ENCODE data around the gene UBN2. TPM values are rescaled to one million over a fixed set of nuclear protein-coding genes. Genes with fewer than 3 reads are reported as not detected.

The UBN2 gene
- polyA plus RNA-seq (2013, experiment 1 of 2) = 6.3 TPM
- 5.2 TPM for polyA plus RNA-seq (2013, experiment 2 of 2)

DNA sequence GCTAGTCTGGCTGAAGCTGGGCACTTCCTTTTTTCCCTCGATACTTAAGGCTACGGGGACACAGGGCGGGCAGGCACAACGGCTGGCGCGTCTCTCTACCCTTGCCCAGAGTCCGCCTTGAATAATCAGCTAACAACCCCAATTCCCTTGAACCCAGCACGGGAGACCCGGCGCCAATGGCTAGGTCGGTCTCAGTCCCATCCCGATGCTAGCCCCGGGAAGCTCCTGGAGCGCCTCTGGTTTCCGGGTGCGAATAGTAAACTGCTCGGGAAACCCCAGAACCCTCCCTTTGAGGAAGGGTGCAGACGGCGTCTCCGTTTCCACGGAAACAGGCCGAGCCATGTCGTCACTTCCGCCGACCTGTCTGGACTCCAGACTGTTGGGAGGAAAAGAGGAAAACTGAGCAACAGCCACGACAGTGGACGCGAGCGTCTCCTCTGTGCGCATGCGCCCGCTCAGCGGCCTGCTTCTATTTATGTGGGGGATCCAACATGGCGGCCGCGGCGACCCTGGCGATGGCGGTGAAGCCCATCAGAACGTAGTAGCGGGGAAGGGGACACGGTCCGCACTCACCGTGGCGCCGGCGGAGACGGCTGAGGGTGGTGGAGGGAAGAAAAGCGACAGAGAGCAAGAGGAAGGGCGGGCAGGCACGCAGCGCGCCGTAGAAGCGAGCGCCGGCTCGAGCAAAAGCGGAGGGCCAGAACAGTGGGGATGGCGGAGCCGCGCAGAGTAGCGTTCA is at the start of gene UBN2:
Gene UBN2, plus strand, starts transcription at position 464 of the 739 bp plus-strand sequence. Its CDS starts 248 bp downstream, at position 712.
- H3K36me3 ChIP-seq (ENCODE audit: control insufficient read depth, insufficient read depth, low read length) = no peaks in the 10 kb centered on the region
- peak within 1 kb of the TSS; percentile 84 for H3K4me3 ChIP-seq (ENCODE audit: extremely low read depth, insufficient read depth, low read length, poor library complexity, severe bottlenecking)
- H3K27ac ChIP-seq (ENCODE audit: low read depth, low read length, severe bottlenecking) = peak within 1 kb of the TSS; percentile 79
- no peaks in the 10 kb centered on the region for H3K4me1 ChIP-seq (ENCODE audit: control insufficient read depth, insufficient read depth, low read length, poor library complexity, severe bottlenecking)
- H3K9me3 ChIP-seq (ENCODE audit: control insufficient read depth, low read length) = no peaks in the 10 kb centered on the region
- 0% methylated on average over 40 to 50 of the region's 63 CpGs for WGBS, 2 experiments (ENCODE audit: insufficient coverage in 2 of 2)

DNA sequence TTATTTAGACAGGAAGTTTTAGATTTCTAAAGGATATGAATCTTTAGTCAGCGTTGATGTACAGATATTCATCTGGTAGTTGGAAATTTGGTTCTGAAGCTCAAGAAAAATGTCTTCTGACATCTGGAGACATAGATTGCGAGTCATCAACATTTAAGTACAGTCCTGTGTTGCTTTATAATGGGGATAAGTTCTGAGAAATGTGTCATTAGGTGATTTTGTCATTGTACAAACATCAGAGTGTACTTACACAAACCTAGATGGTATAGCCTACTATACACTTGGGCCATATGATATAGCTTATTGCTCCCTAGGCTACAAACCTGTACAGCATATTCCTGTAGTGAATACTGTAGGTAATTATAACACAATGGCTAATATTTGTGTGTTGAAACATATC is 49.6 kb upstream of the UBN2 start:
- H3K4me3 ChIP-seq (ENCODE audit: extremely low read depth, insufficient read depth, low read length, poor library complexity, severe bottlenecking) = no peak overlapping the region
- H3K36me3 ChIP-seq (ENCODE audit: control insufficient read depth, insufficient read depth, low read length) = peaks cover 15% of the 10 kb centered on the region
- no peak overlapping the region for H3K27ac ChIP-seq (ENCODE audit: low read depth, low read length, severe bottlenecking)
- 78 to 92% methylated on average over 1 to 2 of the region's 2 CpGs for WGBS, 2 experiments (ENCODE audit: insufficient coverage in 2 of 2)
- H3K4me1 ChIP-seq (ENCODE audit: control insufficient read depth, insufficient read depth, low read length, poor library complexity, severe bottlenecking) = no peaks in the 10 kb centered on the region
- no peaks in the 10 kb centered on the region for H3K9me3 ChIP-seq (ENCODE audit: control insufficient read depth, low read length)

DNA sequence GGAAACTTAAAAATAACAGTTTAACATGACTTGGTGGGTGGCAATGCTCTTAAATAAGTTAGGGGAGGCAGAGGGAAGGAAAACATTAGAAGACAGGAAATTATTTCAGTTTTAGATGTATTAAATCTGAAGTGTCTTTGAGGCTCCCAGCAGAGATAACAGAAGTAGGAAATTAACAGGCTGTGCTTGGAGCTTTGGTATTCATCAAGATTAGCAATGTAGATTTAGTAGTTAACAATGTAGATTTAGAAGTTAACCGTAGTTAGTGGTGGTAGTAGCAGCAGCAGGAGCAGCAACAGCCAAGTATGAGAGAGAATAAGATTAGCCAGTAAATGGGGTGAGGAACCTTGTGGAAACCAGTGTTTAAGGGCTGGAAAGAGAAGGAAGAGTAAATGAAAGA is 48.7 kb upstream of the UBN2 start:
- 5 to 17% methylated on average over 1 of the region's 1 CpG for WGBS, 2 experiments (ENCODE audit: insufficient coverage in 2 of 2)
- Histone ChIP-seq H3K4me1 (ENCODE audit: control insufficient read depth, insufficient read depth, low read length, poor library complexity, severe bottlenecking) (no peaks in the 10 kb centered on the region), H3K36me3 (ENCODE audit: control insufficient read depth, insufficient read depth, low read length) (peaks cover 18% of the 10 kb centered on the region), H3K9me3 (ENCODE audit: control insufficient read depth, low read length) (no peaks in the 10 kb centered on the region), H3K27ac (ENCODE audit: low read depth, low read length, severe bottlenecking) (no peak overlapping the region), H3K4me3 (ENCODE audit: extremely low read depth, insufficient read depth, low read length, poor library complexity, severe bottlenecking) (no peak overlapping the region)

DNA sequence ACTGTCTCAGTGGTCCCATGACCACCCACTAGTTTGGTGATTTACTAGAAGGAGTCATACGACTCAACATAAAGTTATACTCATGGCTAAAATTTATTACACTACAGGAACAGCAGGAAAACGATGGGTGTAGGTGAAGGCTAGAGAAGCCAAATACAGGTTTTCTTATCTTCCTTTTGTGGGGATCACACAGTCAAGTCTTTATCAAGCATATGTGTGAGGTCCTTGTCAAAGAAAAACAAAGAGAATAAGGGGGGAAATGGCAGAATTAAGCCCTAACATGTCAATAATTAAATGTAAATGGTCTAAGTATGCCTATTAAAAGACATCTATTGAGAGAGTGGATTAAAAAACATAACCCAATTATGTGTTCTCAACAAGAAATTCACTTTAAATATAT is 47.8 kb upstream of the UBN2 start:
- H3K36me3 ChIP-seq (ENCODE audit: control insufficient read depth, insufficient read depth, low read length) = peaks cover 18% of the 10 kb centered on the region
- no CpG with 5 or more reads among the region's 2 CpGs for WGBS, 2 experiments (ENCODE audit: insufficient coverage in 2 of 2)
- no peak overlapping the region for H3K27ac ChIP-seq (ENCODE audit: low read depth, low read length, severe bottlenecking)

DNA sequence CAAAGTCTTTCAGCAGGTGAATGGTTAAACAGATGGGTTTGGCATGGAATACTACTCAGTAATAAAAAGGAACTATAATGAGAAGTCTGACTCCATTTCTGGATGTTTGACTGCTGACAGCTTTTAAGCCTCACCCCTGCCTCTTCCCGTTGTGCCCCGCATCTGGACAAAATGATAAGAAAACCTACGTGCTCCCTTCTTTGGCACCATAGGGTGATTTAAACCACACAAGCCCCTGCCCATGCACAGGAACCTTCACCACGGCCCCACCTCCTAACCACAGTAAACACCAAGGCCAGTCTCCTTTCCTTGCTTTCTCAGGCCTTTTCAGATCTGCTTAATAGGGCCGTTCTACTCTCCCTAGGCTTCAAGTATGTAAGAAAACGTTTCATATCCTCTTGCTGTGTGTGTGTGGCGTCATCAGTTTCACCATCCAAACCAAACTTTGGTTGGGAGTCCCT is 47.1 kb upstream of the UBN2 start:
- Histone ChIP-seq H3K27ac (ENCODE audit: low read depth, low read length, severe bottlenecking) (no peak overlapping the region), H3K36me3 (ENCODE audit: control insufficient read depth, insufficient read depth, low read length) (peaks cover 18% of the 10 kb centered on the region)

More for the DNA sequence above, 47.8 kb upstream of the UBN2 start:
- H3K4me1 ChIP-seq (ENCODE audit: control insufficient read depth, insufficient read depth, low read length, poor library complexity, severe bottlenecking) = no peaks in the 10 kb centered on the region
- no peaks in the 10 kb centered on the region for H3K9me3 ChIP-seq (ENCODE audit: control insufficient read depth, low read length)
- H3K4me3 ChIP-seq (ENCODE audit: extremely low read depth, insufficient read depth, low read length, poor library complexity, severe bottlenecking) = no peak overlapping the region

DNA sequence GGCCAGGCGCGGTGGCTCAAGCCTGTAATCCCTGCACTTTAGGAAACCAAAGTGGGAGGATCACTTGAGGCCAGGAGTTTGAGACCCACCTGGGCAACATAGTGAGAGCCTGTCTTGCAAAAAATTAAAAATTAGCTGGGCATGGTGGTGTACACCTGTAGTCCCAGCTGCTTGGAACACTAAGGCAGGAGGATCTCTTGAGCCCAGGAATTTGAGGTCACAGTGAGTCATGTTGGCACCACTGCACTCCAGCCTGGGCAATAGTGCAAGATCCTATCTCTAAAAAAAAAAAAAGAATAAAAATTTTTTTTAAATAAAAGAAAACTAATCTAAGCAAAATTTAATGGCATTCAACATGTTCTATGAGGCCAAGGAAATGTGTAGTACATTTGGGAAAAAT is 44.9 kb upstream of the UBN2 start:
- Histone ChIP-seq H3K4me3 (ENCODE audit: extremely low read depth, insufficient read depth, low read length, poor library complexity, severe bottlenecking) (no peak overlapping the region), H3K36me3 (ENCODE audit: control insufficient read depth, insufficient read depth, low read length) (peaks cover 25% of the 10 kb centered on the region), H3K27ac (ENCODE audit: low read depth, low read length, severe bottlenecking) (no peak overlapping the region), H3K9me3 (ENCODE audit: control insufficient read depth, low read length) (no peaks in the 10 kb centered on the region), H3K4me1 (ENCODE audit: control insufficient read depth, insufficient read depth, low read length, poor library complexity, severe bottlenecking) (no peaks in the 10 kb centered on the region)
- WGBS, 2 experiments (ENCODE audit: insufficient coverage in 2 of 2) = 100% methylated on average over 2 of the region's 2 CpGs

More for the DNA sequence above, 47.1 kb upstream of the UBN2 start:
- H3K4me1 ChIP-seq (ENCODE audit: control insufficient read depth, insufficient read depth, low read length, poor library complexity, severe bottlenecking) = no peaks in the 10 kb centered on the region
- no peaks in the 10 kb centered on the region for H3K9me3 ChIP-seq (ENCODE audit: control insufficient read depth, low read length)
- no peak overlapping the region for H3K4me3 ChIP-seq (ENCODE audit: extremely low read depth, insufficient read depth, low read length, poor library complexity, severe bottlenecking)
- WGBS, 2 experiments (ENCODE audit: insufficient coverage in 2 of 2) = 70 to 80% methylated on average over 5 of the region's 7 CpGs

DNA sequence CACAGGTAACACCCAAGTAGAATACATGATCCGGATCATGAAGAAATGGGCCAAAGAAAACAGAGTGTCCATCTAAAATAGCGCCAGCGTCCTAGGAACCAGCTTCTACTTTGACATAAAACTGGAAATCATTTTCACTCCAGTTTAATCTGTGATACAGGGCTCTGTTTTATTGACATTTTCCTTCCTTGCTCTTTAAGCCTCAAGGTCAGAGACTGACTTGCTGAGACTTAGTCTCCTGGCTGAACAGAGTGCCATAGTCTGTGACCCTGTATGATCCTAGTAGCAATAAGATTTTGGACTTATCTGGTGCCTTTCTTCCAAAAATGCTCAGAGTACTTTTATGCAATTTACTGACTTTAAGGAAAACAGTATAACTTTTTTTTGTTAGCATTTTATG is 41.7 kb upstream of the UBN2 start:
- WGBS, 2 experiments (ENCODE audit: insufficient coverage in 2 of 2) = 100% methylated on average over 3 of the region's 3 CpGs
- peaks cover 22% of the 10 kb centered on the region for H3K36me3 ChIP-seq (ENCODE audit: control insufficient read depth, insufficient read depth, low read length)
- no peak overlapping the region for H3K4me3 ChIP-seq (ENCODE audit: extremely low read depth, insufficient read depth, low read length, poor library complexity, severe bottlenecking)
- H3K27ac ChIP-seq (ENCODE audit: low read depth, low read length, severe bottlenecking) = no peak overlapping the region
- no peaks in the 10 kb centered on the region for H3K9me3 ChIP-seq (ENCODE audit: control insufficient read depth, low read length)
- no peaks in the 10 kb centered on the region for H3K4me1 ChIP-seq (ENCODE audit: control insufficient read depth, insufficient read depth, low read length, poor library complexity, severe bottlenecking)

DNA sequence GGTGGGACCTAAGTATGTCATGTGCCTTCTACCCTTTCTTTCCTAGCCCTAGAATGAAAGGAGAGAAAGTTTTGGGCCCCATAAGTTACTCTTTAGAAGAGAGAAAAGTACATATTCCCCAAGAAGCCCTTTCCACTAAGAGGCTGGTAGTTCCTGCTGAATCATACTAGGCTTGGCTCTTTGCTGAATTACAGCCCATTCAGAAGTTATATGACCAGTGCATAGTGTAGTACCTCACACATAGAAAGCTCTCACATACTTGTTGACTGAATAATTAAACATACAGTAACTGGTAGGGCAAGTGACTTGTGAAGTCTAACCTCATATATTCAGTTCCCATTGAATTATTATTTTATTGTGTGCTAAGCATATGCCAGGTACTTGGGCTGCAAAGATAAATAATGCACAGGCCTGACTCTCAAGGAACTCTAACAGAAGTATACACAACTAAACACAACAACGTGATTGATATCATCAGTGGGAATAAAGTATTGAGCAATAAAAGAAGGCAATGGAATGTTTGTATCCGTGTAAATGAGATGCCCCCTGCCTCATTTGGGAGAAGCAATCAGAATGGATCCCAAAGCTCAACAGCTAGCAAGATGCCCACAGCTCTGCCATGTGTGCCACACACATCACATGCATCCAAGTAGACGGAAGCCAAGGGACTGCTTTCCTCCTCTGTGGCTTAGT is 38.9 kb upstream of the UBN2 start:
- Histone ChIP-seq H3K36me3 (ENCODE audit: control insufficient read depth, insufficient read depth, low read length) (peaks cover 13% of the 10 kb centered on the region), H3K27ac (ENCODE audit: low read depth, low read length, severe bottlenecking) (no peak overlapping the region), H3K4me3 (ENCODE audit: extremely low read depth, insufficient read depth, low read length, poor library complexity, severe bottlenecking) (no peak overlapping the region), H3K9me3 (ENCODE audit: control insufficient read depth, low read length) (no peaks in the 10 kb centered on the region), H3K4me1 (ENCODE audit: control insufficient read depth, insufficient read depth, low read length, poor library complexity, severe bottlenecking) (no peaks in the 10 kb centered on the region)
- 82 to 85% methylated on average over 2 of the region's 3 CpGs for WGBS, 2 experiments (ENCODE audit: insufficient coverage in 2 of 2)

DNA sequence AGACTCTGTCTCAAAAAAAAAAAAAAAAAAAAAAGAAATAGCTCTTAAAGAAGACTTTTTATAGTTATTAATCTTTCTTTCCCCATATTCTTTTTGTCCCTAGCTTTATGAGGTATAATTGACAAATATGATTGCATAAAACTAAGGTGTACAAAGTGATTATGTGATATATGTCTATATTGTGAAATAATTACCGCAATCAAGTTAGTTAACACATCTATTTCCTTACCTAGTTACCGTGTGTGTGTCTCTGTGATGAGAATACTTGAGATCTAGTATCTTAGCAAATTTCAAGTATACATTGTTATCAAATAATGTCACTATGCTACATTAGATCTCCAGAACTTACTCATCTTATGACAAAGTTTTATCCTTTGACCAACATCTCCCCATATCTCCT is 30.7 kb upstream of the UBN2 start:
- H3K9me3 ChIP-seq (ENCODE audit: control insufficient read depth, low read length) = no peaks in the 10 kb centered on the region
- H3K4me3 ChIP-seq (ENCODE audit: extremely low read depth, insufficient read depth, low read length, poor library complexity, severe bottlenecking) = no peak overlapping the region
- WGBS, 2 experiments (ENCODE audit: insufficient coverage in 2 of 2) = no CpG with 5 or more reads among the region's 2 CpGs
- H3K27ac ChIP-seq (ENCODE audit: low read depth, low read length, severe bottlenecking) = no peak overlapping the region
- H3K36me3 ChIP-seq (ENCODE audit: control insufficient read depth, insufficient read depth, low read length) = no peaks in the 10 kb centered on the region
- H3K4me1 ChIP-seq (ENCODE audit: control insufficient read depth, insufficient read depth, low read length, poor library complexity, severe bottlenecking) = no peaks in the 10 kb centered on the region

DNA sequence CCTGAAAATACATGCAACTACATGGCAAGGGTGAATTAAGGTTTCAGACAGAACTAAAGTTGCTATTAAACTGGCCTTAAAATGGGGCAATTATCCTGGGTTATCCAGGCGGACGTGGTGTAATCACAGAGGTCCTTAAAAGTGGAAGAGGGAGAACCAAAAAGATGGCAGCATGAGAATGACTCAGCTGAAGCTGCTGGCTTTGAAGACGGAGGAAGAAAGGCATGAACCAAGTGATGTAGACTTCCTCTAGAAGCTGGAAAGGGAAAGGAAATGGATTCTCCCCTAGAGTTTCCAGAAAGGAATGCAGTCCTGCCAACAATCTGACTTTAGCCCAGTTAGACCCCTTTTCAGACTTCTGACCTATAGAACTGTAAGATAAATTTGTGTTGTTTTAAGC is 27.0 kb upstream of the UBN2 start:
- Histone ChIP-seq H3K36me3 (ENCODE audit: control insufficient read depth, insufficient read depth, low read length) (no peaks in the 10 kb centered on the region), H3K4me3 (ENCODE audit: extremely low read depth, insufficient read depth, low read length, poor library complexity, severe bottlenecking) (no peak overlapping the region), H3K9me3 (ENCODE audit: control insufficient read depth, low read length) (peaks cover 5% of the 10 kb centered on the region), H3K4me1 (ENCODE audit: control insufficient read depth, insufficient read depth, low read length, poor library complexity, severe bottlenecking) (no peaks in the 10 kb centered on the region), H3K27ac (ENCODE audit: low read depth, low read length, severe bottlenecking) (peak overlapping the region; percentile 6)
- 91 to 94% methylated on average over 2 to 3 of the region's 3 CpGs for WGBS, 2 experiments (ENCODE audit: insufficient coverage in 2 of 2)

DNA sequence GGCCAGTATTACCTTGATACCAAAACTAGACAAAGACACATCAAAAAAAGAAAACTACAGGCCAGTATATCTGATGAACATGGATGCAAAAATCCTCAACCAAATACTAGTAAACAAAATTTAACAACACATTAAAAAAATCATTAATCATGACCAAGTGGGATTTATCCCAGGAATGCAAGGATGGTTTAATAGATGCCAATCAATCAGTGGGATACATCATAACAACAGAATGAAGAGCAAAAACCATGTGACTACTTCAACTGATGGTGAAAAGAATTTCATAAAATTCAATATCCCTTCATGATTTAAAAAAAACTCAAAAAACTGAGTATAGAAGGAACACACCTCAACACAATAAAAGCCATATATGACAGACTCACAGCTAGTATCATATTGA is 25.2 kb upstream of the UBN2 start:
- Histone ChIP-seq H3K36me3 (ENCODE audit: control insufficient read depth, insufficient read depth, low read length) (no peaks in the 10 kb centered on the region), H3K27ac (ENCODE audit: low read depth, low read length, severe bottlenecking) (no peak overlapping the region), H3K9me3 (ENCODE audit: control insufficient read depth, low read length) (peaks cover 5% of the 10 kb centered on the region), H3K4me1 (ENCODE audit: control insufficient read depth, insufficient read depth, low read length, poor library complexity, severe bottlenecking) (no peaks in the 10 kb centered on the region), H3K4me3 (ENCODE audit: extremely low read depth, insufficient read depth, low read length, poor library complexity, severe bottlenecking) (no peak overlapping the region)

Data from mesodermal cell (in vitro differentiated cells).